ENCODE measurements around the gene TSPAN10.

The TSPAN10 gene

GRCh38 chr17:81665205-81666091 lies 28.5 kb downstream of the TSPAN10 start:
- no peak for FAIRE-seq

GRCh38 chr17:81666092-81666341 lies 29.0 kb downstream of the TSPAN10 start:
- FAIRE-seq: no peak

GRCh38 chr17:81666342-81667191 lies 29.6 kb downstream of the TSPAN10 start, which contains the start of the genes CCDC137 and OXLD1:
Gene CCDC137, plus strand, starts transcription at chr17:81666737. Its CDS starts 30 bp downstream, at chr17:81666767.
Gene OXLD1, minus strand, starts transcription at chr17:81666605. Its CDS starts 28 bp downstream, at chr17:81666577.
- FAIRE-seq: peak; percentile 53

DNA sequence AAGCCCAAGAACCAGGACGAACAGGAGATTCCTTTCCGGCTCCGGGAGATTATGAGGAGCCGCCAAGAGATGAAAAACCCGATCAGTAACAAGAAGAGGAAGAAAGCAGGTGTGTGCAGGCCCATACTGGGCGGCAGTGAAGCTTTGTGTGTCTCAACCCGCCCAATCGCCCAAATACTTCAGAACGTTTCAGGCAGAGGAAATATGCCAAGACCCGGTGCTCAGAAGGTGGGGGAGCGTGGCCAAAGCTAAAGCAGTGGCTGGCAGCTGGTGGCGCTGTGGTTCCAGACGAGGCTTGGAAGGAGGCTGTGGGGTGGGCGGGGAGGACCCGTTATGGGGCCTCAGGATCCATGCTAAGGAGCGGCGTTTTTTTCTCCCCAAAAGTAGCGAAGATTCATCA lies 30.8 kb downstream of the TSPAN10 start:
- no peak for FAIRE-seq

DNA sequence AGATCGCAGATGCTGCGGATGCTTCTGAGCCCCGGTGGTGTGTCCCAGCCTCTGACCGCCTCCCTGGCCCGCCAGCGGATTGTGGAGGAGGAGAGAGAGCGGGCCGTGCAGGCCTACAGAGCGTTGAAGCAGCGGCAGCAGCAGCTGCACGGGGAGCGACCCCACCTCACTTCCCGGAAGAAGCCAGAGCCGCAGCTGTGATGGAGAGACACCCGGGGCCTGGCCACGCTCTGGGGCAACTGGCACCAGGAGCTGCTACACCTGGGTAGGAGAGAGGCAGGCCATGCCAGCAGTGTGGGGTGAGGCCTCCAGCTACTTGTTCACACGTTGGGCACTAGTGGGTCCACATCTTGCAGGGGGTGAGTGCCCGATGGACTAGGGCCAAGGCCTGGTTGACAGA lies 35.5 kb downstream of the TSPAN10 start:
- FAIRE-seq: no peak

DNA sequence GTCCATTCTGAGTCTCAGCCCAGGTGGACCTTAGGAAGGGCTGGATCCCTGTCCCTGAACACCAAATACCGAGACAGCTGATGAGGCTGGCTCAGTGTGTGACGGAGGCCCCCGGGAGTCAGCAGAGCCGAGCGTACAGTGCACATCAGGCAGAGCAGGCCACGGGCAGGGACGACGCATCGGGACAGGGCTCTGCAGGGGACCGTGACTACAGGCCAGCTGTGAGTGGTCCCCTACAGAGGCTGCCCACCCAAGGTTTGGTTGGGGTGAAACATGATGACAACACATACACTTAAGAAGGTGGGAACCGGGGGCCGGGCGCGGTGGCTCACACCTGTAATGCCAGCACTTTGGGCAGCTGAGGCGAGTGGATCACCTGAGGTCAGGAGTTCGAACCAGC lies 36.0 kb downstream of the TSPAN10 start:
- FAIRE-seq: no peak

GRCh38 chr17:81673561-81674258 lies 36.7 kb downstream of the TSPAN10 start:
- FAIRE-seq: no peak

DNA sequence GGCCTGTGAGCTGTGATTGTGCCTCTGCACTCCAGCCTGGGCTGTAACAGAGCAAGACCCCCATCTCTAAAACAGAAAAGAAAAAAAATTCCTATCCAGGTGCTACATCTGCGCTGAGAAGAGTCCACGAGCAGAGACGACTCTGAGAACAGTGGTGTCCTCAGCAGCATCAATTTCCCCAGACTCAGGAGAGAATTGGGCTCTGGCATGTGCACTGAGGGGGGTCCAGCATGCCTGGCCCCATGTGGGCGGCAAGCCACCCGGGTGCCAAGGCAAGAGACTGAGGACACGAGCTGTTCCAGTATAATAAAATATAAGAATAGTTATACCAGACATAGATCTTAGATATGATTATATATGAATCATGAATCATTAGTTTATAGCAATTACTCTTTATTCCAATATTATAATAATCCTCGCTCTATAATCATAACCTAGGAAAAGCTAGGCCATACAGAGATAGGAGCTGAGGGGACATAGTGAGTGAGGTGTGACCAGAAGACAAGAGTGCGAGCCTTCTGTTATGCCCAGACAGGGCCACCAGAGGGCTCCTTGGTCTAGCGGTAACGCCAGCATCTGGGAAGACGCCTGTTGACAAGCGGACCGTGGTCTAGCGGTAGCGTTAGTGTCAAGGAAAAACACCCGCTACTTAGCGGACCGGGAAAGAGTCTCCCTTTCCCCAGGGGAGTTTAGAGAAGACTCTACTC lies 38.7 kb downstream of the TSPAN10 start:
- FAIRE-seq: peak; percentile 94

DNA sequence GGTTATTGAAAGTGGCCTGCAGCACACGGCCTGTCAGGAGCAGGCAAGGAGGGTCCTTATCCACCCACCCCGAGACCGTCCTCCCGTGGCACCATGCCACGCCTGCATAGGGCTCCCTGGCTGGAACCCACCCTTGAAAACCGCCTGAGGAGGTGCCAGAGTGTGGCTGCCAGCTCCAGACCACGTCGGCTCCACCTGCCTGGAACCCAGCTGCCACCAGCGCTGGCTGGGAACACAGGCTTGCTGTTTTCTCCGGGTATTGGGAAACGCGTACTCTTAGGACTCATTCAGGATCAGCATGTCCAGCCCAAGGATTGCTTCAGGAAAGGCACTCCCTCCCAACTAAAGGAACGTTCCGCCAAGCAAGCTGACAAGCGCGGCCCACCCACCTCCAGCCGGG lies 39.9 kb downstream of the TSPAN10 start:
- no peak for FAIRE-seq

GRCh38 chr17:81680150-81680549 lies 43.2 kb downstream of the TSPAN10 start:
- FAIRE-seq: no peak

DNA sequence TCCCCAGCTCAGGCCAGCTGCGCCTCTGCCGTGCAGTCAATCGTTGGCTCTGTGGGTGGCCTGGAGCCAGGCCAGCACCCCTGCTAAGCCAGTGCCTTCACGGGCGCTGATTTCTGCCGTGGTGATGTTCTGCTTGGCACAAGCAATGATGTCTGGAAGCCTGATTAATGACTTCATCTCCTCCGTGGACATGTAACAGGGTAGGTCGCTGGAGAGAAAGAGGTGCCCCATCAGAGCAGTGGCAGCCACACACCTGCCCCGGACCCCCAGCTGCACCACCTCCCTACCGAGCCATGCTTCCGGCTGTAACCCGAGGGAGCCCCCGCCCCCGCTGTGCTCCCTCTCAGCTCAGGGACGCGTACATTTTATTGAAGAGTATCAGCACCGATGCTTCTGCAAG lies 44.7 kb downstream of the TSPAN10 start:
- no peak for FAIRE-seq

GRCh38 chr17:81682565-81683207 lies 45.7 kb downstream of the TSPAN10 start:
- no peak for FAIRE-seq

DNA sequence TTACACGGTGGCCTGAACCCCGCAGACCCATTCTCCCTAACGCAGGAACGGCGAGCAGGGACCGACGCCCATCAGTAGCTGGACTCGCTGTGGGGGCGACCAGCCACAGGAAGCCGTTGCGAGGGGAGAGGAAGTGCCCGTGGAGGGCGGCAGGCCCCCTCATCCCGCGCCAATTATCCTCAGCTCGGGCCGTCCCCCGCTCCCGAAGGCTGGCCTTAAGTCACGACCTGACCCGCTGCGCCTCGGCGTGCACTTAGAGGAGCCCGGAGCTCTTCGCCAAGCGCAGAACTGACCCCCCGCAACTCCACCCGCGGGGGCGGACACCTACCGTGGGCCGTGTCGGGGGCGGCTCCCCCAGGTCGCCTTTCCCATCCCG lies 46.2 kb downstream of the TSPAN10 start:
- no peak for FAIRE-seq

DNA sequence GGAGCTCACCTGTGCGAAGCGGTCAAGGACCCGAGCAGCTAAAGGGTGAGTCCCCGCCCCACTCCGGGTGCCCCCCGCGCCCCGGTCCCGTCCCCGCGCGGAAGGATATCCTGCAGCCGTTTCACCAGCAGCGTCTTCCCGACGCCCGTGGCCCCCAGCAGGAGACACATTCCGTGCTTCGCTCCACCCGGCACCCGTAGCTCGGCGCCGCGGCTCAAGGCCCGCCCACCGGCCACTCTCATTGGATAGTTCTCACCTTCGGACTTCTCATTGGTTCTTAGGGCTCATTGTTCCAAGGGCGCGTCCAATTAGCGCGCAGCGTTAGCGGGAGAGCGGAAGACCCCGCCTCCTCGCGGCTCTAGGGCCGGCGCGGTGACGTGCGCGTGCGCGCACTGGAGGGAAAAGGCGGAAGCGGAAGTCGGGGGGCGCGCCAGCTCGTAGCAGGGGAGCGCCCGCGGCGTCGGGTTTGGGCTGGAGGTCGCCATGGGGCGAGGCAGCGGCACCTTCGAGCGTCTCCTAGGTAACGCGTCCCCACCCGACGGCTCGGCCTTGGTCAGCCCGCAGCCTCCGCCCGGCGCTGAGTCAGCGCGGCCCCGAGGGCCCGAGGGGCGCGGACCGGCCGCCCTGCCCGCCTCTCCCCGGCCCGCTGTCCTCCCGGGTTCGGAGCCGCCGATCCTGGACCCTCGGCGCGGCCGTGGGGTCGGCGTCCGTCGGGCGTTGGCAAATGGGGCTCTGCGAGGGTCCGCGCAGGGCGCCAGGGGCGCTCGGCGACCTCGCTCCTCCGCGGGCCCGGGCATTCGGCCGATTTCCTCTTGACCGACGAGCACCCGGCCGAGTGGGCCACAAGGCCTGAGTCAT lies 46.8 kb downstream of the TSPAN10 start, which contains the start of the genes ARL16 and HGS:
Gene ARL16 (minus strand): TSS at position 214 of the 858 bp plus-strand sequence. CDS start 44 bp downstream, at position 170.
Gene HGS (plus strand): TSS at position 428 of the 858 bp plus-strand sequence. CDS start 56 bp downstream, at position 484.
- FAIRE-seq: peak; percentile 98

- no peak for FAIRE-seq
Observed at GRCh38 chr17:81684442-81684911, 47.5 kb downstream of the TSPAN10 start.

- no peak for FAIRE-seq
Observed at GRCh38 chr17:81685108-81685507, 48.1 kb downstream of the TSPAN10 start.

DNA sequence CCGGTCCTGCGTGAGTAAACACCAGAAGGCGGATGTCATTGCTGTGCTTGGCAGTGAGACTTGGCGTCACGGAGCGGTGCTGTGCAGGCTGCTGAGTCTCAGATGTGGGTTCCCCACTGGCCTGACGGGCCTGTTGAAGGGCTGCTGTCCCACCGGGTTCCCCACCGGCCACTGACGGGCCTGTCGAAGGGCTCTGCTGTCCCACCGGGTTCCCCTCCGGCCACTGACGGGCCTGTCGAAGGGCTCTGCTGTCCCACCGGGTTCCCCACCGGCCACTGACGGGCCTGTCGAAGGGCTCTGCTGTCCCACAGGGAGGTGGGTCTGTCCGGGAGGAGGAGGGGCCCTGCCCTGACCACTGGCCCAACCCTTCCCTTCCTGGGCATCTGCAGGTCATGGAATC lies 49.6 kb downstream of the TSPAN10 start:
- FAIRE-seq: no peak

GRCh38 chr17:81687770-81688541 lies 51.0 kb downstream of the TSPAN10 start:
- no peak for FAIRE-seq

DNA sequence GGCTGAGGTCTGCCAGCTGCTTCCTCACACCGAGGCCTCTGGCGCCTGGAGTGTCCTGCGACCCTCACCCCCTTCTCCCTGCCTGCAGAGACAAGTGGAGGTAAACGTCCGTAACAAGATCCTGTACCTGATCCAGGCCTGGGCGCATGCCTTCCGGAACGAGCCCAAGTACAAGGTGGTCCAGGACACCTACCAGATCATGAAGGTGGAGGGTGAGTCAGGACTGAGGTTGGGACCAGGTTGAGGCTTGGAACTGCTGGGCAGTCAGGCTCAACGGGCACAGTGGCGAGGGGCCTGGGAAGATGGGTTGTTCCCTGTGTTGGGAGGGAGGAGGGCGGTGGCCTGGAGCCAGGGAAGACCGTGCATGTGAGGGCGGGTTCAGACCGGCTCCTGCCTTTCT lies 51.6 kb downstream of the TSPAN10 start:
- FAIRE-seq: no peak

DNA sequence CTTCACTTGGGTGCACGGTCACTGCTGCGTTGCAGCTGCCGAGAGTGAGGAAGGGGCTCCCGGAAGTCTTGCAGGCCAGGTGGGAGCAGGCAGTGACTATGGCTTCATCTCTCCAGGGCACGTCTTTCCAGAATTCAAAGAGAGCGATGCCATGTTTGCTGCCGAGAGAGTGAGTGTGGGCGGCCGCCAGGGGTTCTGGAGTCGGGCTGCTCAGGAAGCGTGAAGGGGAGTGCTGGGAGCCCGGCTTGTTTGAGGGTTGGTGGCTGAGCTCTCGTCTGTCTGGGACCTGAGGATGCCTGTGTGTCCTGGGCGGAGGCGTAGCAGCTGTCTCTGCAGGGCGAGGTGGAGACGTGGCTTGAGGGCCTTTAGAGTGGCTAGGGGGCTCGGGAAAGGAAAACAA lies 53.1 kb downstream of the TSPAN10 start:
- no peak for FAIRE-seq
